K562 (cell line): ENCODE results near the gene CYRIA. TPM values are rescaled to one million over a fixed set of nuclear protein-coding genes. Genes with fewer than 3 reads are reported as not detected.
A peak's percentile ranks its signal among the peaks of the same experiment; 100 is the strongest.

Source experiments
- ATAC-seq: fragments of 200-7000 bp; cut with Tn5 transposase; 3 replicates; pipeline ENCODE4 v1.9.1; 2020; ENCODE audit warnings: moderate library complexity
- BruUV-seq: library from RNA; stranded (reverse); fragments of 400-500 nt; replicated peaks from 2 replicates; lab custom pipeline; 2021; lab: Mats Ljungman, UMichigan
- CTCF ChIA-PET: fragments of 300-600 bp; formaldehyde crosslinking; extraction: SDS; loops from one replicate; lab custom pipeline; 2021; ENCODE audit warnings: low intra/inter-chr PET ratio; lab: Yijun Ruan, JAX
- POLR2A ChIA-PET: fragments of 300-600, 350-650 bp; sonication (Branson Sonifier 250); formaldehyde crosslinking; extraction: SDS; loops from one replicate; lab custom pipeline; 2021; ENCODE audit warnings: antibody characterized with exemption, inconsistent platforms; lab: Yijun Ruan, JAX
- DNase-seq, 4 experiments: peaks; one replicate each; pipeline versions ENCODE4 v3.0.0 to v3.0.0-alpha.2; 2011 to 2018; ENCODE audit warnings: low spot score in 3 of 4, mixed read lengths in 3 of 4; ENCODE audit errors: extremely low read depth in 1 of 4
- FAIRE-seq: peaks from 2 replicates; lab custom pipeline; 2011; peaks lifted over from hg19 to GRCh38; lab: Jason Lieb, UNC
- H2AFZ ChIP-seq: 2 replicates; pipeline ENCODE4 v1.6.0; 2011; ENCODE audit warnings: low read depth, low read length, control low read depth, inconsistent platforms
- H3K27ac ChIP-seq: fragments of 200-600 bp; 3 replicates; pipeline ENCODE4 v1.8.0; 2011; ENCODE audit warnings: low read depth, mild to moderate bottlenecking, control low read depth, inconsistent platforms, low read length, moderate library complexity, mixed read lengths; ENCODE audit errors: extremely low read depth
- H3K27me3 ChIP-seq, 2 experiments: fragments of 300-600 bp in 1 of 2; 2 replicates in 1 of 2; 3 replicates in 1 of 2; pipeline versions ENCODE4 v1.6.0 to v1.8.0; 2011; ENCODE audit warnings: inconsistent platforms in 2 of 2, low read length in 2 of 2, mild to moderate bottlenecking in 1 of 2, mixed read lengths in 1 of 2, moderate library complexity in 1 of 2; ENCODE audit not compliant: control insufficient read depth in 2 of 2, insufficient read depth in 2 of 2
- H3K36me3 ChIP-seq: fragments of 300-600 bp; 3 replicates; pipeline ENCODE4 v1.8.0; 2011; ENCODE audit warnings: mild to moderate bottlenecking, low read length, inconsistent platforms; ENCODE audit not compliant: control insufficient read depth, insufficient read depth
- H3K4me1 ChIP-seq, 2 experiments: fragments of 200-600 bp in 1 of 2; replicated peaks in 1 of 2; 2 replicates in 1 of 2; 3 replicates in 1 of 2; pipeline versions ENCODE4 v1.5.1 to v1.8.0; 2011; ENCODE audit warnings: inconsistent platforms in 2 of 2, low read length in 2 of 2, mild to moderate bottlenecking in 1 of 2, mixed read lengths in 1 of 2, moderate library complexity in 1 of 2; ENCODE audit not compliant: control insufficient read depth in 2 of 2, insufficient read depth in 2 of 2
- H3K4me2 ChIP-seq: 2 replicates; pipeline ENCODE4 v1.6.1; 2011; ENCODE audit warnings: low read length, control low read depth, inconsistent platforms, mixed read lengths; ENCODE audit not compliant: insufficient read depth
- H3K4me3 ChIP-seq: fragments of 200-600 bp; sonication (generic), shearing (Covaris generic); 2 replicates; pipeline ENCODE4 v1.5.1; 2016; ENCODE audit warnings: control low read depth, inconsistent platforms
- H3K79me2 ChIP-seq: fragments of 200-600 bp; 3 replicates; pipeline ENCODE4 v1.8.0; 2011; ENCODE audit warnings: low read length, inconsistent platforms; ENCODE audit not compliant: control insufficient read depth, insufficient read depth
- H3K9ac ChIP-seq, 2 experiments: 2 replicates each; pipeline versions ENCODE4 v1.6.0 to v1.6.1; 2011; ENCODE audit warnings: low read depth in 2 of 2, low read length in 2 of 2, control low read depth in 1 of 2, inconsistent platforms in 1 of 2, mild to moderate bottlenecking in 1 of 2, mixed read lengths in 1 of 2; ENCODE audit not compliant: insufficient read depth in 1 of 2
- H3K9me1 ChIP-seq: one replicate; pipeline ENCODE4 v1.6.0; 2011; ENCODE audit warnings: inconsistent platforms, mild to moderate bottlenecking, low read length, moderate library complexity; ENCODE audit not compliant: control insufficient read depth, insufficient read depth
- H3K9me3 ChIP-seq: replicated peaks from 2 replicates; pipeline ENCODE4 v1.5.1; 2011; ENCODE audit warnings: low read depth, low read length, inconsistent platforms; ENCODE audit not compliant: control insufficient read depth, insufficient read depth
- H4K20me1 ChIP-seq: replicated peaks from 2 replicates; pipeline ENCODE4 v1.6.1; 2011; ENCODE audit warnings: low read length, inconsistent platforms, mixed read lengths; ENCODE audit not compliant: control insufficient read depth, insufficient read depth
- RB1 ChIP-seq: fragments of 450-650 bp; IDR thresholded peaks from 2 replicates; pipeline ENCODE4 v1.6.1; 2017; ENCODE audit warnings: low read depth, mild to moderate bottlenecking
- ZNF395 ChIP-seq: fragments of 200-800 bp; sonication (Bioruptor generic); IDR thresholded peaks from 2 replicates; pipeline ENCODE4 v1.6.1; 2017; ENCODE audit warnings: missing genetic modification characterization, missing compliant biosample characterization
- ZNF589 ChIP-seq: fragments of 200-800 bp; sonication (Bioruptor generic); IDR thresholded peaks from 2 replicates; pipeline ENCODE4 v1.6.1; 2016; ENCODE audit warnings: low read depth, missing genetic modification characterization, missing compliant biosample characterization
- WGBS: fragments of 100-300 bp; shearing (Covaris generic); methylation state at CpG from one replicate; pipeline ENCODE4 v1.1.6; 2016; ENCODE audit warnings: low coverage, mixed read lengths; ENCODE audit not compliant: insufficient coverage; ENCODE audit errors: missing lambda C conversion rate; 5-methylcytosine and 5-hydroxymethylcytosine counted together
- in situ Hi-C: fragments of 300-500 bp; cut with MboI; formaldehyde crosslinking; loops from 4 replicates; pipeline ENCODE4 v1.15.0; 2018; ENCODE audit warnings: inconsistent platforms, mixed read lengths
- intact Hi-C: fragments of 100-400 bp; cut with micrococcal nuclease; formaldehyde crosslinking; loops from 2 replicates; pipeline ENCODE4 v1.14.2; 2022
- polyA plus RNA-seq, 8 experiments: library from polyadenylated mRNA; depleted of rRNA in 4 of 8; stranded (reverse) in 5 of 8; unstranded in 3 of 8; fragments of >200 nt; fragmentation: Nextera tagmentation in 2 of 8; fragmentation: Illumina TruSeq in 1 of 8; extraction: Ambion mirVana in 2 of 8; extraction: Trizol in 1 of 8; gene quantifications; 2 replicates each; pipeline versions ENCODE4 v1.2.1 to v1.2.3, GENCODE V29; 2011 to 2014; ENCODE audit warnings: inconsistent platforms in 1 of 8, missing spikeins in 1 of 8
- total RNA-seq, 7 experiments: library from RNA; depleted of rRNA in 6 of 7; stranded (reverse); fragments of >200 nt in 6 of 7; fragmentation: Illumina TruSeq in 2 of 7; extraction: Trizol in 2 of 7; gene quantifications; 2 replicates each; pipeline versions ENCODE4 v1.2.1 to v1.2.3, GENCODE V29; 2011 to 2021; ENCODE audit warnings: low replicate concordance in 1 of 7

Gene CYRIA
- total and polyA plus RNA-seq, 9 of the 15 experiments (the other 6 are each of a cell fraction or from before 2014, with no cell fraction given): 0.84 to 5.6 (median 3.0) TPM

- no peak overlapping the region for H3K4me3 ChIP-seq
- in situ Hi-C loops: no loop called here
- H3K79me2 ChIP-seq: no peaks in the 10 kb centered on the region
- no peak overlapping the region; the same call in 2 of the 3 replicates for H3K27ac ChIP-seq
- BruUV-seq: no TSS peak
- no peaks in the 10 kb centered on the region for H3K36me3 ChIP-seq
- CTCF ChIA-PET: interaction anchor here (0.6 kb wide), 1 partner anchor 40 kb away, joined by 3 read pairs; no protein-coding TSS in a partner anchor
- H4K20me1 ChIP-seq: no peaks in the 10 kb centered on the region
- no peaks in the 10 kb centered on the region for H3K27me3 ChIP-seq
- WGBS: 59% methylated on average over 6 of the region's 6 CpGs
- no peaks in the 10 kb centered on the region for H3K9me3 ChIP-seq
- no peaks in the 10 kb centered on the region for H3K9me1 ChIP-seq
- ATAC-seq: no peak
- no peak overlapping the region for H2AFZ ChIP-seq
- peaks cover 22 to 58% of the 10 kb centered on the region in 2 experiments for H3K4me1 ChIP-seq
- 0 out of 2 replicates have a peak, but pooled peaks have one; percentile 40 for TF ChIP-seq ZNF395
- TF ChIP-seq RB1: no peak
- TF ChIP-seq ZNF589 (CRISPR knock-in tag): 0 out of 2 replicates have a peak, but pooled peaks have one; percentile 11
- H3K4me2 ChIP-seq: no peak overlapping the region
- FAIRE-seq: no peak
- DNase-seq: no peak
- intact Hi-C loops: loop anchor here (10.0 kb wide), 1 partner anchor 678 kb away; no protein-coding TSS in a partner anchor
- POLR2A ChIA-PET: interaction anchor here (0.6 kb wide), 1 partner anchor 9 kb away, joined by 4 read pairs; no protein-coding TSS in a partner anchor
- H3K9ac ChIP-seq: no peak overlapping the region; a peak in 1 of 4 replicates
Observed at GRCh38 chr2:16626997-16627605, 38.5 kb downstream of the CYRIA start.
